DND-41 (cell line): ENCODE data around the gene ZNF714.

Experiments used
- CTCF ChIP-seq: IDR thresholded peaks from 2 replicates; pipeline ENCODE4 v1.5.1; 2012; ENCODE audit warnings: borderline replicate concordance, low read length, moderate library complexity, mild to moderate bottlenecking; ENCODE audit not compliant: poor library complexity, severe bottlenecking; ENCODE audit errors: extremely low read depth
- EZH2 ChIP-seq: IDR thresholded peaks from 3 replicates; pipeline ENCODE4 v1.6.1; 2012; ENCODE audit warnings: borderline replicate concordance, low read depth, mild to moderate bottlenecking, moderate library complexity, low read length, inconsistent platforms; ENCODE audit not compliant: severe bottlenecking

DNA sequence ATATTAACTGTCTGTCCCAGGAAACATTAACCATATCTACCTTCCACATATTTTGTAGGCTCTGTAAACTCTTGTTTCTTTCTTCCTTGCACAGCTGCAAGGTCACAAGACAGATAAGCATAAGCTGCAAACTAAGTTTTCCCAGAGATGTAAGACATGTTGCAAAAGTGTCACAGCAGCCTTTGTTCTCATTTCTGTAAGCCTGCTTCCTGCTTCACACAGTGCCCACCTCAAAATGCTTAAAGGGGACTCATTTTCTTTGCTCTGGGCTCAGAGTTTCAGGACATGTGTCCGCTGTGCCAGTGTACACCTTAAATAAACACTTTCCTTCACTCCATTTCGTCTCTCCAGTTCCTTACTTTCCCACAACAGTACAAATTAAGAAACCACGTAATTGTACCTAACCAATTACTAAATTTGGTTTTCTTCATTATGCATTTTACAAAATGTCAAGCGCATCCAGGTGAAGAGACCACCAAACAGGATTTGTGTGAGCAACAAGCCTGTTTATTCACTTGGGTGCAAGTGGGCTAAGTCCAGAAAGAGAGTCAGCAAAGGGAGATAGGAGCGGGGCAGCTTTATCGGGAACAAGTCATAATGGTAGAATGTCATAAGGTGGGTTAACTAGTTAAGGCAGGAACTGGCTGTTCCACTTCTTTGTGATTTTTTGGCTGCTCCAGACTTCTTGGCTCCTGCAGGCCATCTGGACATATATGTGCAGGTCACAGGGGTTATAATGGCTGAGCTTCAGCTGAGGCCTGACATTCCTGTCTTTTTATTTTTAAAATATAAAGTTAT, 47.1 kb downstream of the ZNF714 start:
- TF ChIP-seq CTCF (no peak), EZH2 (no peak)
